Transverse colon (tissue), 3 donors: ENCODE measurements around the gene SAT2.

ENCODE experiments used
- CTCF ChIP-seq, 5 experiments: fragments of 200-600 bp in 3 of 5; fragments of 450-650 bp in 2 of 5; sonication (generic) in 3 of 5; IDR thresholded peaks; 1 replicate in 2 of 5; 2 replicates in 3 of 5; pipeline ENCODE4 v1.5.1; 2016 to 2017; ENCODE audit warnings: antibody characterized with exemption in 5 of 5, inconsistent platforms in 3 of 5, mild to moderate bottlenecking in 2 of 5, moderate library complexity in 1 of 5
- EP300 ChIP-seq: sonication (generic); formaldehyde crosslinking; IDR thresholded peaks from one replicate; pipeline ENCODE4 v1.6.1; 2017; ENCODE audit warnings: antibody characterized with exemption, low read depth
- POLR2A ChIP-seq: fragments of 450-650 bp; IDR thresholded peaks from one replicate; pipeline ENCODE4 v1.6.1; 2016; ENCODE audit warnings: antibody characterized with exemption, mild to moderate bottlenecking, moderate library complexity

- no peak for TF ChIP-seq CTCF (IDR thresholded peaks at IDR 0.05)
- TF ChIP-seq EP300, result no peak
- TF ChIP-seq POLR2A, result no peak
Observed at GRCh38 chr17:7652388-7653356, 25.1 kb upstream of the SAT2 start.
